ENCODE data around the gene HEG1.

HEG1 gene

GRCh38 chr3:125057186-125057850, 1.5 kb upstream of the HEG1 start:
- no peak for TF ChIP-seq CTCF (IDR thresholded peaks at IDR 0.05; ENCODE audit: low read depth, low read length)
- no peak overlapping the region for H3K4me3 ChIP-seq (replicated peaks in 1 of 2; ENCODE audit: low read depth in 2 of 2, low read length in 2 of 2)
- DNase-seq (ENCODE audit: low read depth in 2 of 2): peak; percentile 60 to 89

DNA sequence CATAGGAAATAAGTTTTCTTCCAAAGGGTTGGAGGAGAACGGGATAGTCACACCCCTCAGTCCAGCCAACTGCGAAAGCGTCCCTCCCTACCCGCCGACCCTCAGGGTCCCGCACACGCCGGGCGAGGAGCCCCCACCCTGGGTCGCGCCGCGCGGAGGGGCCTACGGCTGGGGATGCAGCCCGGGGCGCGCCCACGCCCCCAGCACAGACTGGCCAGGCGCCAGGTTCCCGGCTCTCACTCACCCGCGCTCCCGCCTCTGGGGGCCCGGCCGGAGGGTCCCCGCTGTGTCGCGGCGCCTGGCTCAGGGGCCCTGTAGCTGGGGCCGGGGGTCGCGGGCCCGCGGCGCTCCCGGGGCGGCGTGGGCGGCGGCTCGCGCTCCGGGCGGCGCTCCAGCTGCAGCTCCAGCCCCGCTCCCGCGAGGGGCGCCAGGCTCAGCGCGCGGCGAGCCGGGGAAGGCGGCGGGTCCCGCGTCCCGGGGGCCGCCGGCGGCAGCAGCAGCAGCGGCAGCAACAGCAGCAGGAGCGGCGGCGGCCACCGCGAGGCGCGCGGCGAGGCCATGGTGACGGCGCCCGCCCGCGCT, 375 bp downstream of the HEG1 start:
- H3K4me3 ChIP-seq (replicated peaks in 1 of 2; ENCODE audit: low read depth in 2 of 2, low read length in 2 of 2): peak overlapping the region; percentile 61 to 80
- no peak for TF ChIP-seq CTCF (IDR thresholded peaks at IDR 0.05; ENCODE audit: low read depth, low read length)
- peak in 1 of 2 donors; percentile 22 for DNase-seq (ENCODE audit: low read depth in 2 of 2)

- TF ChIP-seq CTCF (IDR thresholded peaks at IDR 0.05; ENCODE audit: low read depth, low read length): no peak
- H3K4me3 ChIP-seq (replicated peaks in 1 of 2; ENCODE audit: low read depth in 2 of 2, low read length in 2 of 2): peak overlapping the region; percentile 61 to 80
- peak; percentile 67 to 76 for DNase-seq (ENCODE audit: low read depth in 2 of 2)
Observed at GRCh38 chr3:125054449-125055329, 1.1 kb downstream of the HEG1 start.

GRCh38 chr3:125054062-125054448, 1.7 kb downstream of the HEG1 start:
- DNase-seq (ENCODE audit: low read depth in 2 of 2): peak in 1 of 2 donors; percentile 26
- H3K4me3 ChIP-seq (replicated peaks in 1 of 2; ENCODE audit: low read depth in 2 of 2, low read length in 2 of 2): peak overlapping the region; percentile 61 to 80
- no peak for TF ChIP-seq CTCF (IDR thresholded peaks at IDR 0.05; ENCODE audit: low read depth, low read length)

- TF ChIP-seq CTCF (IDR thresholded peaks at IDR 0.05; ENCODE audit: low read depth, low read length): no peak
Observed at GRCh38 chr3:125053304-125053699, 2.5 kb downstream of the HEG1 start.

DNA sequence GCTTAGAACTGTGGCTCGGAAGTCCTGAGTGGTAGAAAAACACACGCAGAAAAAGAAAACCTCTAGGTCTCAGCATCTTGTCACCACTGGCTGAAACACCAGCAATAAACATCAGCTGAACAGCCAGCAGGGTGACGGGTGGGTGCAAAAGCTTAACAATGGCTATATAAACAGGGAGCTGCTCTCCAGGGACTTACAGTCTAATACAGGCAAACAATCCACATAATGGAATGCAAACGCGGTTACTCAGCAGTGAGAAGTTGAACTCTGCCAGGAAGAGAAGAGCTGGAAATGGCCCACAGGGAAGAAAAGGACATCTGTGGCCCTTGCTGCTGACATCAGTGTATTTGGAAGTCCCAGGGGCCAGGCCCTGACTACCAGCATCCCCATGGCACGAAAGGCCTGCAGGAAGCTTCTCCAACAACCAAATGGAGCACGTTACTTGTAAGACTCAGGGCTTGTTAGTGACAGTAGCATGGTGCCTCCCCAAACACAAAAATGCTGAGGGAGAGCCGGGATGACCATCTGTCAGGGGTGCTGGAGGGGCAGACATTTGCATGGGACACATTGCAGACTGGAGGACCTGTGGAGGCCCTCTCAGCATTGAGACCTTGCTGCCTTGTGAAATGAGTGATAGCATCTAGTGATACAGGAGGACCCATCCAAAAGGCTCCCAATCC, 3.0 kb downstream of the HEG1 start:
- peak; percentile 79 to 99 for DNase-seq (ENCODE audit: low read depth in 2 of 2)
- TF ChIP-seq CTCF (IDR thresholded peaks at IDR 0.05; ENCODE audit: low read depth, low read length): no peak
- H3K4me3 ChIP-seq (replicated peaks in 1 of 2; ENCODE audit: low read depth in 2 of 2, low read length in 2 of 2): peak overlapping the region; percentile 61 to 80

More at GRCh38 chr3:125053304-125053699, 2.5 kb downstream of the HEG1 start:
- H3K4me3 ChIP-seq (replicated peaks in 1 of 2; ENCODE audit: low read depth in 2 of 2, low read length in 2 of 2): peak overlapping the region; percentile 61 to 80
- DNase-seq (ENCODE audit: low read depth in 2 of 2): no peak
